Heart left ventricle (tissue), 16 donors: ENCODE measurements around the gene TIAM2. TPM values are rescaled to one million over a fixed set of nuclear protein-coding genes. Genes with fewer than 3 reads are reported as not detected.

Experiments
- ATAC-seq, 4 donors: fragments of 200-7000 bp; cut with Tn5 transposase; one replicate each; pipeline ENCODE4 v1.9.1; 2020 to 2022; ENCODE audit warnings: moderate library complexity in 4 of 4, mild to moderate bottlenecking in 3 of 4, moderate number of reproducible peaks in 1 of 4
- DNase-seq, 5 donors: peaks; one replicate each; pipeline ENCODE4 v3.0.0-alpha.2; 2020
- H3K27ac ChIP-seq, 12 donors: fragments of 200-600 bp; sonication (generic) in 4 of 12; one replicate each; pipeline versions ENCODE4 v1.5.0 to v1.8.0; 2016 to 2022; ENCODE audit warnings: mild to moderate bottlenecking in 2 of 12
- H3K27me3 ChIP-seq, 9 donors: fragments of 200-600 bp; sonication (generic) in 2 of 9; one replicate each; pipeline versions ENCODE4 v1.5.1 to v1.8.0; 2016 to 2022; ENCODE audit warnings: mild to moderate bottlenecking in 3 of 9
- H3K36me3 ChIP-seq, 9 donors: fragments of 200-600 bp; sonication (generic) in 2 of 9; one replicate each; pipeline versions ENCODE4 v1.5.0 to v1.8.0; 2018 to 2022; ENCODE audit warnings: mild to moderate bottlenecking in 2 of 9
- H3K4me1 ChIP-seq, 12 donors: fragments of 200-600 bp; sonication (generic) in 4 of 12; one replicate each; pipeline versions ENCODE4 v1.5.0 to v1.8.0; 2016 to 2022; ENCODE audit warnings: mild to moderate bottlenecking in 3 of 12
- H3K4me3 ChIP-seq, 12 donors: fragments of 200-600 bp; sonication (generic) in 4 of 12; one replicate each; pipeline versions ENCODE4 v1.5.0 to v1.8.0; 2017 to 2022; ENCODE audit warnings: mild to moderate bottlenecking in 9 of 12, moderate library complexity in 4 of 12
- H3K9me3 ChIP-seq, 12 donors: fragments of 200-600 bp; sonication (generic) in 4 of 12; one replicate each; pipeline versions ENCODE4 v1.5.0 to v1.8.0; 2016 to 2022; ENCODE audit warnings: mild to moderate bottlenecking in 1 of 12
- POLR2A ChIP-seq, 2 donors: fragments of 450-650 bp; IDR thresholded peaks; one replicate each; pipeline ENCODE4 v1.6.1; 2017; ENCODE audit warnings: antibody characterized with exemption in 2 of 2, mild to moderate bottlenecking in 2 of 2, moderate library complexity in 2 of 2
- WGBS, 4 donors: extraction: QIAGEN DNeasy Blood & Tissue Kit in 2 of 4; methylation state at CpG; one replicate each; pipeline versions ENCODE4 v1.1.5 to v1.1.7; 2013 to 2018; 5-methylcytosine and 5-hydroxymethylcytosine counted together
- intact Hi-C, 10 donors: fragments of 100-400 bp; cut with DNase I; formaldehyde crosslinking; loops; one replicate each; pipeline versions ENCODE4 v1.11.1 to v1.14.2; 2022
- polyA plus RNA-seq, 2 donors: library from polyadenylated mRNA; stranded (reverse); fragments of 200-250 nt; gene quantifications; one replicate each; pipeline ENCODE4 v1.2.3, GENCODE V29; 2013
- total RNA-seq, 9 donors: library from RNA; depleted of rRNA in 2 of 9; stranded (reverse); fragments of >200 nt in 2 of 9; fragmentation: NEBNext Ultra II Directional in 3 of 9; extraction: Animal tissue kit (Norgen Biotek cat#: 25700) in 3 of 9; gene quantifications; one replicate each; pipeline versions ENCODE4 v1.1.0 to v1.2.4, GENCODE V29; 2016 to 2023
- TF ChIP-seq, protein P1 (sequence below), 12 donors: fragments of 200-600 bp; sonication (generic) in 4 of 12; IDR thresholded peaks; one replicate each; pipeline versions ENCODE4 v1.5.0 to v1.8.0; 2018 to 2022; ENCODE audit warnings: antibody characterized with exemption in 12 of 12, mild to moderate bottlenecking in 5 of 12
- donor health status: ischemic (EF 13 %, LVEDD 7.1; RV severe dilation, severe dysfunction).
- donor health status: healthy with polysubstance abuse.
- donor health status: DM: no; HTN: yes; CAD: no.
- donor health status: DM: no; HTN: no; CAD: no.
- donor health status: ischemic (EF 25% LVEDD 6.9; RV normal size, moderate dysfunction).
- donor health status: ischemic (EF 25% LVEDD 5.7; RV mildly dilated, moderate dysfunction).
- donor health status: healthy.
- donor health status: DM: yes; HTN: yes; CAD: no.
- donor health status: ischemic (EF 35%, LVEDD 5.7; RV mildly dilated, moderate dysfunction).
- donor health status: nonischemic (EF 11% LVEDD 7.7; RV severe dilation, severe dysfunction).
- donor health status: DM: yes; HTN: yes; CAD: no.
- donor health status: PGD.
- donor health status: ischemic (EF 29% LVEDD 5.4; RV normal size, mild dysfunction).
- donor health status: nonischemic (EF 23%, LVEDD 6.1; RV moderate dilation, normal function).

The TIAM2 gene
- total and polyA plus RNA-seq, 11 donors, result 4.6 to 16.5 (median 12.6) TPM

GRCh38 chr6:155221086-155221485 is 226.0 kb downstream of the TIAM2 start:
- no peak for ATAC-seq
- no peaks in the 10 kb centered on the region for H3K9me3 ChIP-seq
- peaks cover 0 to 16% (median 0%) of the 10 kb centered on the region in 12 donors for H3K4me1 ChIP-seq
- H3K27me3 ChIP-seq, result no peaks in the 10 kb centered on the region
- H3K27ac ChIP-seq, result no peak overlapping the region
- no peak for TF ChIP-seq POLR2A (IDR thresholded peaks at IDR 0.05)
- TF ChIP-seq, protein P1, sequence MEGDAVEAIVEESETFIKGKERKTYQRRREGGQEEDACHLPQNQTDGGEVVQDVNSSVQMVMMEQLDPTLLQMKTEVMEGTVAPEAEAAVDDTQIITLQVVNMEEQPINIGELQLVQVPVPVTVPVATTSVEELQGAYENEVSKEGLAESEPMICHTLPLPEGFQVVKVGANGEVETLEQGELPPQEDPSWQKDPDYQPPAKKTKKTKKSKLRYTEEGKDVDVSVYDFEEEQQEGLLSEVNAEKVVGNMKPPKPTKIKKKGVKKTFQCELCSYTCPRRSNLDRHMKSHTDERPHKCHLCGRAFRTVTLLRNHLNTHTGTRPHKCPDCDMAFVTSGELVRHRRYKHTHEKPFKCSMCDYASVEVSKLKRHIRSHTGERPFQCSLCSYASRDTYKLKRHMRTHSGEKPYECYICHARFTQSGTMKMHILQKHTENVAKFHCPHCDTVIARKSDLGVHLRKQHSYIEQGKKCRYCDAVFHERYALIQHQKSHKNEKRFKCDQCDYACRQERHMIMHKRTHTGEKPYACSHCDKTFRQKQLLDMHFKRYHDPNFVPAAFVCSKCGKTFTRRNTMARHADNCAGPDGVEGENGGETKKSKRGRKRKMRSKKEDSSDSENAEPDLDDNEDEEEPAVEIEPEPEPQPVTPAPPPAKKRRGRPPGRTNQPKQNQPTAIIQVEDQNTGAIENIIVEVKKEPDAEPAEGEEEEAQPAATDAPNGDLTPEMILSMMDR (IDR thresholded peaks at IDR 0.05), result no peak
- 76 to 88% (median 81%) methylated on average over 4 of the region's 4 CpGs for WGBS, 4 donors
- H3K36me3 ChIP-seq, result no peaks in the 10 kb centered on the region
- DNase-seq, result no peak
- intact Hi-C loops, result no loop called here
- H3K4me3 ChIP-seq, result no peak overlapping the region

DNA sequence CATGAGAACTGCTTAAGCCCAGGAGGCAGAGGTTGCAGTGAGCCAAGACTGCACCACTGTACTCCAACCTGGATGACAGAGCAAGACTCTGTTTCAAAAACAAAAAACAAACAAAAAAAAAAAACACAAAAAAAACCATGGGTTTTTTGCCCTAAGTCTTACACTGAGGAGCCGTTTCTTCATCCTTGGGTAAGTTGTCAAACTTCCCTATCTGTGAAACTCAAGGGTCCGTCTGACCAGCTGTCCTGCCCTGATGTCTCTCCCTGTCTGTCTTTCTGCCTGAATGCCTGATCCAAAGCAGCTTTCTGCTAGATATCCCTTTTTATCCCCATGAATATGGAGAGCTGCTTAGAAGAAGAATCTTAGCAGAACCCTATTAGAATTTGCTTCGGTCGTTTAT is 227.4 kb downstream of the TIAM2 start:
- ATAC-seq (no peak), DNase-seq (no peak)
- no peaks in the 10 kb centered on the region for H3K9me3 ChIP-seq
- no peaks in the 10 kb centered on the region for H3K27me3 ChIP-seq
- H3K27ac ChIP-seq, result no peak overlapping the region
- H3K36me3 ChIP-seq, result no peaks in the 10 kb centered on the region
- peaks cover 0 to 16% (median 0%) of the 10 kb centered on the region in 12 donors for H3K4me1 ChIP-seq
- TF ChIP-seq, protein P1 (IDR thresholded peaks at IDR 0.05), result no peak
- H3K4me3 ChIP-seq, result no peak overlapping the region
- intact Hi-C loops, result no loop called here
- WGBS, 4 donors, result 91 to 96% (median 92%) methylated on average over 4 of the region's 4 CpGs

DNA sequence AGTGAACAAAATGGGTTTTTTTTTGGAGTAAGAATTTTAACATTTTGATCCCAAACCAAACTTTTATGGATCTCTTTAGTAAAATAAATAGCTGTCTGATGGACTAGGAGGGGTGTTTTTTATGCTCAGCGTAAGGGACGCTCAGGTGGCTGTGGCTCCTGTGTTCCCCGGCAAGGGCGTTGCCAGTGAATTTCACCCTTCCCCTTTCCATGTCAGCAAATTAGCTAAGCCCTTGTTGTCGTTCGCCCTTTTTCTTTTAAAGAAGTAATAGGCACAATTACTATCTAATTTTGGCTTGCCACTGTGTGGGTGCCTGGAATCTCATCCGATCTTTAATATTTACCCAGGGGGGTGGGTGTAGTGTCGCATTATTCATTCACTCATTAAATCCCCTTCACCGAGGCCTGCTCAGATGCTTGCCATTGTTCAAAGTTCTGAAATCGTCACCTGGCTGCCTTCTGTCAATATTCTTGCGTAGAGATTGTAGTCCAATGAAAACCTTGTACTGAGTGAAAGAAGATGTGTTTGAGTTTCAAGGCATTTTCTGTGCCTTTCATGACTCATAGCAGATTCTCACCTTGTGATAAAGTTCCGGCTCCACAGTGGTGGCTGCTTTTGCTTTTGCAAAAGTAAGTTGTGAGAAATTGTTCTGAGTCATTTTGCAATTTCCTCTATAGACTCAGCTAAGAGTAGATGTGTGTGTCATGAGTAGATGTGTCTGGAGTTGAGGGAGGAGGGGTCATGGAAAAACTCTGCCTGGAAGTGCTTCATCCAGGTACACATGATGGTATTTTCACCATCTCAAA is 228.7 kb downstream of the TIAM2 start:
- TF ChIP-seq POLR2A (IDR thresholded peaks at IDR 0.05), result no peak
- TF ChIP-seq, protein P1 (IDR thresholded peaks at IDR 0.05), result no peak
- ATAC-seq (no peak), DNase-seq (no peak)
- intact Hi-C loops, result no loop called here
- Histone ChIP-seq H3K36me3 (no peaks in the 10 kb centered on the region), H3K9me3 (no peaks in the 10 kb centered on the region), H3K4me3 (no peak overlapping the region), H3K27ac (peak overlapping the region in 1 of 12 donors; percentile 13), H3K27me3 (no peaks in the 10 kb centered on the region), H3K4me1 (peaks cover 0 to 16% (median 0%) of the 10 kb centered on the region in 12 donors)
- WGBS, 4 donors, result 79 to 83% (median 81%) methylated on average over 12 of the region's 12 CpGs

GRCh38 chr6:155224618-155225017 is 229.5 kb downstream of the TIAM2 start:
- H3K27me3 ChIP-seq, result no peaks in the 10 kb centered on the region
- ATAC-seq (no peak), DNase-seq (no peak)
- 93 to 95% (median 93%) methylated on average over 7 of the region's 7 CpGs for WGBS, 4 donors
- peaks cover 0 to 16% (median 0%) of the 10 kb centered on the region in 12 donors for H3K4me1 ChIP-seq
- H3K27ac ChIP-seq, result no peak overlapping the region
- no peaks in the 10 kb centered on the region for H3K36me3 ChIP-seq
- no peak for TF ChIP-seq POLR2A (IDR thresholded peaks at IDR 0.05)
- TF ChIP-seq, protein P1 (IDR thresholded peaks at IDR 0.05), result no peak
- intact Hi-C loops, result no loop called here
- no peak overlapping the region for H3K4me3 ChIP-seq
- H3K9me3 ChIP-seq, result no peaks in the 10 kb centered on the region
